DND-41 (cell line): ENCODE data around the gene CIB2.

Experiments
- CTCF ChIP-seq: IDR thresholded peaks from 2 replicates; pipeline ENCODE4 v1.5.1; 2012; ENCODE audit warnings: borderline replicate concordance, low read length, moderate library complexity, mild to moderate bottlenecking; ENCODE audit not compliant: poor library complexity, severe bottlenecking; ENCODE audit errors: extremely low read depth
- EZH2 ChIP-seq: IDR thresholded peaks from 3 replicates; pipeline ENCODE4 v1.6.1; 2012; ENCODE audit warnings: borderline replicate concordance, low read depth, mild to moderate bottlenecking, moderate library complexity, low read length, inconsistent platforms; ENCODE audit not compliant: severe bottlenecking

DNA sequence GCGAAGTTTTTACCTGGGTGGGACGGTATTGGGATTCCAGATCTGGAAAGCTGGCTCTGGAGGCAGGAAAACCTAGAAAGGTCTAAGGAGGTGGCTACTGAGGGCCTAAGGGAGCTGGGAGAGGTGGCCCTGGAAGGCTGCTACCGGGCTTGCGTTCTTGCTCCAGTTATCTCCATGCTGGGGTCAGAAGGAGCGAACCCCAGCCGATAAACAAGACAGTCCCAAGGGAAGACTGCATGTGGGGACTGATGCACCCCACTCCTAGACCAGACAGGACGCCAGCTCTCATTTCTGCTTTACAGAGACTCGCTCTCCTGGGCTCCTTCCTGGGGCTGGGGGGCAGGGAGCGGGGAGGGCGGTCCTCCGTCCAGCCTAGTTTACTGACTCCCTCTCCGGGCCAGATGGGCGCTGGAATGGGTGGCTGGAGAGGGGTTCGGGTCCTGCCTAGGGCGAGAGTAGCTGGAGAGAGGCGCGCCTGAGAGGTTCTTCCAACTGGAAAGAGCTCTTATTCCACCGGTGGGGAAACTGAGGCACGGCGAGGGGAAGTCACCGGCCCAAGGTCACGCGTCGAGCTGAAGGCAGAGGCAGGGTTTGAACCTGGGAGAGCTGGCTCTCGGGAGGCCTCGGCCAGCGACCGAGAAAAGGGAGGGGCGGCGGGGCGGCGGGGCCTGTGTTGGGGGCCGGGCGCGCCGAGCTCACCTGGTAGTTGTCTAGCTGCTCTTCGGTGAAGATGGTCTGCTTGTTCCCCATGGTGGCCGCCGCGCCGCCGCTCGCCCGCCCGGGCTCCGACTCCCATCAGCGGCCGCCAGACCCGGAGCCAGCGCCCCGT is 565 bp downstream of the CIB2 start:
- TF ChIP-seq CTCF (no peak), EZH2 (no peak)
